ENCODE measurements around the gene CHGA.

The CHGA gene

DNA sequence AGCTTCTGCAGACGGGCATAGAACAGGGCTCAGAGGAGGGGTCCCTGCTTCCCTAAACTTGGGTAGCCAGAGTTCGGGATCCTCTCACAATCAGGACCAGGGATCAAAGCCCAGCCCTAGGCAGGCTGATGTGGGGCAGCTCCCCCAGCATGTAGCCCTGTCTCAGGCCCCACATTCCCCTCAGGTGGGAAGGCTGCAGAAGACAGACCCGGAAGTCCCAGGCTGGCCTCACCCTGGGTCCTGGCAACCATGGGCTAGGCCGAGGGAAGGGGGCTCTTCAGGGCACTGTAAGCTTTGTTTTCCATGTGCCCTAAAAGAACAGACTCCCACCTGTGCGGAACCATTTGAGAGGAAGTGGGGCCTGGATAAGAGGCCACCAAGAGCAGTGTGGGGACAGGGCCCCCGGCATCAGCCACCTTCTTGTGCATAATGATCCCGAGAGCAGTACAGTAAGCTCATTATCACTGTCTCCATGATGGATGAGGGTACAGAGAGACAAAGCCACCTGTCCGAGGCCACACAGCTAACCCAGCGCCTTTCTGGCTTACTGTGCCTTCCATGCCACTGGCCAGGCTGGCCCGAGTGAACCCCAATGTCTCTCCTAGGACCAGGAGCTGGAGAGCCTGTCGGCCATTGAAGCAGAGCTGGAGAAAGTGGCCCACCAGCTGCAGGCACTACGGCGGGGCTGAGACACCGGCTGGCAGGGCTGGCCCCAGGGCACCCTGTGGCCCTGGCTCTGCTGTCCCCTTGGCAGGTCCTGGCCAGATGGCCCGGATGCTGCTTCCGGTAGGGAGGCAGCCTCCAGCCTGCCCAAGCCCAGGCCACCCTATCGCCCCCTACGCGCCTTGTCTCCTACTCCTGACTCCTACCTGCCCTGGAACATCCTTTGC is 11.5 kb downstream of the CHGA start:
- TF ChIP-seq, protein P1, sequence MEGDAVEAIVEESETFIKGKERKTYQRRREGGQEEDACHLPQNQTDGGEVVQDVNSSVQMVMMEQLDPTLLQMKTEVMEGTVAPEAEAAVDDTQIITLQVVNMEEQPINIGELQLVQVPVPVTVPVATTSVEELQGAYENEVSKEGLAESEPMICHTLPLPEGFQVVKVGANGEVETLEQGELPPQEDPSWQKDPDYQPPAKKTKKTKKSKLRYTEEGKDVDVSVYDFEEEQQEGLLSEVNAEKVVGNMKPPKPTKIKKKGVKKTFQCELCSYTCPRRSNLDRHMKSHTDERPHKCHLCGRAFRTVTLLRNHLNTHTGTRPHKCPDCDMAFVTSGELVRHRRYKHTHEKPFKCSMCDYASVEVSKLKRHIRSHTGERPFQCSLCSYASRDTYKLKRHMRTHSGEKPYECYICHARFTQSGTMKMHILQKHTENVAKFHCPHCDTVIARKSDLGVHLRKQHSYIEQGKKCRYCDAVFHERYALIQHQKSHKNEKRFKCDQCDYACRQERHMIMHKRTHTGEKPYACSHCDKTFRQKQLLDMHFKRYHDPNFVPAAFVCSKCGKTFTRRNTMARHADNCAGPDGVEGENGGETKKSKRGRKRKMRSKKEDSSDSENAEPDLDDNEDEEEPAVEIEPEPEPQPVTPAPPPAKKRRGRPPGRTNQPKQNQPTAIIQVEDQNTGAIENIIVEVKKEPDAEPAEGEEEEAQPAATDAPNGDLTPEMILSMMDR (IDR thresholded peaks at IDR 0.05; ENCODE audit: low read length, missing control alignments): no peak
- H3K4me3 ChIP-seq (replicated peaks; ENCODE audit: low read depth, low read length): no peak overlapping the region
- DNase-seq (ENCODE audit: low read depth): no peak

DNA sequence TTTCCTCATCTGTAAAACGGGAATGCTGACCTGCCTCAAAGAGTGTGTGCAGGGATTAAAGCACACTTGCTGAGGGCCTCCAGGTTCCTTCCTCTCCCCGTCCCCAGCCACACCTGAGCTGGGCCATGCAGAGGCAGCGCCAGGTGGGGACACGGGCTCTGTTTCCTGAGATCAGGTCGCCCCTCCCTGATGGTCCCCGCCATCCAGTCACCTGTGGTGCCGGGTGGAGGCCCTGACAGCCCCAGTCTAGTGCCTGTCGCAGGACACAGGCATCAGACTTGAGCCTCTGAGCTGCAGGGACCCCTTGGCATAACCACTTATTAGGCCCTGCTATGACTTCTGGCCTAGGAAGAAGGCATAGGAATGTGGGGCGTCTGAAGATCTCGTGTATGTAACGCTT is 12.5 kb downstream of the CHGA start:
- no peak overlapping the region for H3K4me3 ChIP-seq (replicated peaks; ENCODE audit: low read depth, low read length)
- TF ChIP-seq, protein P1 (IDR thresholded peaks at IDR 0.05; ENCODE audit: low read length, missing control alignments): no peak
- DNase-seq (ENCODE audit: low read depth): no peak

DNA sequence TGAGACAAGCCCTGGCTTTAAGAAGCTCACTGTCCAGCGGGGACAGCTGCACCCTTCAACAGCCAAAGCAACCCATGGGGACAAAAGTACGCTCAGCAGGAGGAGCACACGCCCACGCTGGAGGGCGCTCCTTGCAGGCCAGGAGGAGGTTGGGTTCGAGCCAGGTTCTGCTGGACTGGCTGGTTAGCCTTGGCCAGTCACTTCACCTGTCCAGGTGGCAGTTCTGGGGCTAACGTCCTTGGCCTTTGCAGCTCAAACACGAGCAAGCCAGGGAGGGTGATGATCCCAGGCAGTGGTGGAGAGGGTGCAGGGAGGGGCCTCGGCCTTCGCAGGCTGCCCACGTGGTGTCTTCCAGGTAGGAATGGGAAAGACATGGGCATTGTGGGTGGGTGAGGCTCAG is 13.1 kb downstream of the CHGA start:
- no peak for DNase-seq (ENCODE audit: low read depth)
- H3K4me3 ChIP-seq (replicated peaks; ENCODE audit: low read depth, low read length): no peak overlapping the region
- TF ChIP-seq, protein P1 (IDR thresholded peaks at IDR 0.05; ENCODE audit: low read length, missing control alignments): no peak

DNA sequence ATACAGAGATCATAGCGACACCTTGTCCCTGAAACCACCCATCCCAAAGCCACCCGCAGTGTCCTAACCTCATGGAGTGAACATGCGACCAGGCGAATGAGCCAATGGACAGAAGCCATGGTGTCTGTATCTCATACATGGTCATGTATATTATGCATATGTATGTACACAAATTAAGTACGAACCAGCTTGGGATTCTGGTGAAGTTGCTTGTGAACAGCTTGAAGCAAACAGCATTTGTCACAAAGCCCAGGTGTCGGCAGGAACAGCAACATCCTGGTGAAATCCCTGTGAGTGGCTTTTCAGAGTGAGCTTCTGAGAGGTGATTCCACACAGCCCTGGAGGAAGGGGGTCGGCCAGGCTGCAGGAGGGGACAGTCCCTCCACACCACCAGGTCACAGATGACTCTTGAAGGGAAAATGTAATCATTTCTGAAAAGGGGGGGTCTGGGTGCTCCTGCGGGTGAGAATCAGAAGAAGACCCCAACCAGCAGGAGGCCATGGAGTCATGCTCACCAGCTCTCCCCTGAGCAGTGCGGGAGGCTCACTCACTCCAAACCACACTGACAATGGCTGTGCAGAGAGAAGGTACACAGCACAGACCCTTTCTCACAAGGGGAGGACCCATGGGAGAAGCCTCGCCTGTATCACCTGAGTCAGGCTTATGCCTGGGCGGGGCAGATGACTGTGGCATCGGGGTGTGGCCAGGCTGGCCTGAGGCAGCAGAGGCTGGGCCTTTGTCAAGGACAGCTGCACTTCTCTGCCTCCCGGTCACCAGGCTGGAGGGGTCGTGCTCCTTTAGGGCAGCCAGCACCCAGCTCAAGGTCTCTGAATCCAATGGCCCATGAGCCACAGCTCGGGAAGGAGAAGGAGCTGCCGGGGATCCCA is 14.3 kb downstream of the CHGA start:
- DNase-seq (ENCODE audit: low read depth): no peak
- TF ChIP-seq, protein P1 (IDR thresholded peaks at IDR 0.05; ENCODE audit: low read length, missing control alignments): no peak
- H3K4me3 ChIP-seq (replicated peaks; ENCODE audit: low read depth, low read length): no peak overlapping the region

DNA sequence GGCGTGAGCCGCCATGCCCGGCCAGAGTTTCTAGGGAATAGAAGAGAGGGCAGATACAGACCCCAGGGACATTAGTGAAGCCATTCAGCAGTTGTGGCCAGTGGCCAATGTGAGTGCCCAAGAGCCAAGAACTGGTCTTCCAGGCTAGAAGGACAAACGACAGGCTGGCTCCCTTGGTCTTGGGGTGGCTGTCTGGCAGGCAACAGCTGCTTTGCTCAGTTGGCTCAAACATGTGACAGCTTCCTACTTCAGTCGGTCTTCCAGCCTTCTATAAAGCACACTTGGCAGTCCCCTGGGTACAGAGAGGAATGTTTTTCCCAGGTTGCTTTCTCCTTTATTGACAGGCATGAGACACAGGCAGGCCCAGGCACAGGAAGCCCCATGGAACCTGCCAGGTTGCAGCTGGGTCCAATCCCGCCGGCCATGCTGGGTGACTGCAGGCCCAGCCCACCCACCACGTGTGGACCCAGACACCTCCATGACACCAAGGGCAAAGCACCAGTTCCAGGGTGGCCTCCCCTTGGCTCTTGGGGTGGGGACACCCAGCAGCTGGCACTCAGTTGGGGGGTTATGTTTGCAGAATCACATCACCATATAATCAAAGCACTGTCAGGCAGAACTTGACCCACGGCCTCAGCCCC is 15.4 kb downstream of the CHGA start:
- no peak for DNase-seq (ENCODE audit: low read depth)
- TF ChIP-seq, protein P1 (IDR thresholded peaks at IDR 0.05; ENCODE audit: low read length, missing control alignments): no peak
- no peak overlapping the region for H3K4me3 ChIP-seq (replicated peaks; ENCODE audit: low read depth, low read length)

DNA sequence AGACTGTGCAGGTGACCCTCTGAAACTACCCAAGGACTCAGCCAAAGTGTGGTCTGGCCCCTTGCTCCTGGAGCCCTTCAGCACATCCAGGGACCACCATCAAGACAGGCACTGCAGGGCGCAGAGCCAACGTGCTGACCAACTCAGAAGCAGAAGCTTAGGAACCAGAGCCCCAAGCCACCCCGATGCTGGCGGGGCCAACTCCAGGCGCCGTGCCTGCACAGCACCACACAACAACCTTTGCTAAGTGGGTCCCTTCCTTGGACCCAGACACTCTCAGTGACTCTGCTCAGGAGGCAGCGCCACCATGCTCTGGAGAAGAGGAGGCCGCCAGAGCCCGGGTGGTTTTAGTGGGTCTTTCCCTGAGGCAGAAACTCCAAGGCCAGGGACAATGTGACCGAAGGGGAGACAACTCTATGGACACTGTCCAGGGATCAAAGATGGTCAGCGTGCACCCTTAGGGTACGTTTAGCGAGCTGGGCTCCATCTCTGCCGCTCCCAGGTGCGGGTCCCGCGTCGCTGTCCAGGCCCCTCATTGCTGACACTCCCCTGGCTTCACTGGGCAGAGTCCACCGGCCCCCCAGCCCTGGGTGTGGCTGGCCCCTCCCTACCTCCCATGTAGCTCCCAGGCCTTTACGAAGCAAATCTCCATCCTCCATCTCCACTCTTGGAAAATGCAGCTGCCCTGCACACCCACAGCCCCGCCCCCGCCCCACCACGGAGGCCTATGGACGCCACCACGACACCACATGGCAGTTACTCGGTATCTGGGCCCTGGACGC is 16.1 kb downstream of the CHGA start:
- TF ChIP-seq, protein P1 (IDR thresholded peaks at IDR 0.05; ENCODE audit: low read length, missing control alignments): no peak
- DNase-seq (ENCODE audit: low read depth): no peak
- H3K4me3 ChIP-seq (replicated peaks; ENCODE audit: low read depth, low read length): no peak overlapping the region

Data from fibroblast of pulmonary artery (primary cell).